Activated CD4-positive, alpha-beta T cell treated with anti-CD3 and anti-CD28 coated beads, Interleukin-2, amount 50 U/mL, for 24 hours (primary cell): ENCODE measurements around the gene UBASH3B.

Experiments used
- DNase-seq, 2 donors: peaks; one replicate each; pipeline ENCODE4 v3.0.0-alpha.2; 2020; ENCODE audit warnings: low read depth in 1 of 2, low spot score in 1 of 2

Gene UBASH3B

GRCh38 chr11:122751292-122752070, 96.0 kb downstream of the UBASH3B start:
- no peak for DNase-seq

GRCh38 chr11:122754028-122754427, 98.5 kb downstream of the UBASH3B start:
- DNase-seq: no peak

- DNase-seq: no peak
Measured at GRCh38 chr11:122754553-122755322, 99.2 kb downstream of the UBASH3B start.

GRCh38 chr11:122755409-122755808, 99.9 kb downstream of the UBASH3B start:
- no peak for DNase-seq

- DNase-seq: no peak
Measured at GRCh38 chr11:122755941-122756340, 100.4 kb downstream of the UBASH3B start.

GRCh38 chr11:122756417-122756816, 100.9 kb downstream of the UBASH3B start:
- no peak for DNase-seq

- DNase-seq: no peak
Measured at GRCh38 chr11:122757201-122757600, 101.7 kb downstream of the UBASH3B start.

GRCh38 chr11:122758339-122758738, 102.8 kb downstream of the UBASH3B start:
- DNase-seq: no peak

GRCh38 chr11:122758974-122759373, 103.5 kb downstream of the UBASH3B start:
- no peak for DNase-seq

GRCh38 chr11:122763108-122763507, 107.6 kb downstream of the UBASH3B start:
- no peak for DNase-seq

- DNase-seq: no peak
Measured at GRCh38 chr11:122764371-122765090, 109.0 kb downstream of the UBASH3B start.

- no peak for DNase-seq
Measured at GRCh38 chr11:122765487-122766131, 110.1 kb downstream of the UBASH3B start.

GRCh38 chr11:122769126-122769780, 113.7 kb downstream of the UBASH3B start:
- no peak for DNase-seq

GRCh38 chr11:122772945-122773344, 117.4 kb downstream of the UBASH3B start:
- DNase-seq: no peak

GRCh38 chr11:122773781-122774266, 118.3 kb downstream of the UBASH3B start:
- no peak for DNase-seq

GRCh38 chr11:122775675-122776271, 120.3 kb downstream of the UBASH3B start:
- DNase-seq: no peak

GRCh38 chr11:122776546-122776945, 121.0 kb downstream of the UBASH3B start:
- no peak for DNase-seq

- DNase-seq: no peak
Measured at GRCh38 chr11:122777343-122777742, 121.8 kb downstream of the UBASH3B start.

GRCh38 chr11:122778148-122778547, 122.6 kb downstream of the UBASH3B start:
- no peak for DNase-seq

- DNase-seq: no peak
Measured at GRCh38 chr11:122779047-122779629, 123.6 kb downstream of the UBASH3B start.
